ENCODE results near the gene PLBD2. TPM values are rescaled to one million over a fixed set of nuclear protein-coding genes. Genes with fewer than 3 reads are reported as not detected.

Gene PLBD2
- total and polyA plus RNA-seq, 9 of the 15 experiments (the other 6 are each of a cell fraction or from before 2014, with no cell fraction given), result 2.4 to 37.4 (median 6.0) TPM

- POLR2A ChIA-PET, result no interaction called here
- in situ Hi-C loops (cut with MboI), result no loop called here
- H3K79me2 ChIP-seq (ENCODE audit: control insufficient read depth, insufficient read depth, low read length), result no peaks in the 10 kb centered on the region
- no TSS peak for BruUV-seq (replicated peaks)
- intact Hi-C loops (cut with micrococcal nuclease), result no loop called here
- no peak overlapping the region for H3K27ac ChIP-seq (ENCODE audit: extremely low read depth, low read depth, low read length)
- no peak overlapping the region for H3K9ac ChIP-seq (ENCODE audit: insufficient read depth in 1 of 2, low read depth in 2 of 2, low read length in 2 of 2)
- H3K9me1 ChIP-seq (ENCODE audit: control insufficient read depth, insufficient read depth, low read length), result no peaks in the 10 kb centered on the region
- H4K20me1 ChIP-seq (replicated peaks; ENCODE audit: control insufficient read depth, insufficient read depth, low read length), result no peaks in the 10 kb centered on the region
- CTCF ChIA-PET (ENCODE audit: low intra/inter-chr PET ratio), result no interaction called here
- peaks cover 61% of the 10 kb centered on the region; the same call in 2 of the 3 replicates for H3K36me3 ChIP-seq (ENCODE audit: control insufficient read depth, insufficient read depth, low read length)
- peaks cover 0 to 8% of the 10 kb centered on the region in 2 experiments; a peak in 1 of 5 replicates for H3K4me1 ChIP-seq (replicated peaks in 1 of 2; ENCODE audit: control insufficient read depth in 2 of 2, insufficient read depth in 2 of 2, low read length in 2 of 2)
- no peak for DNase-seq (ENCODE audit: extremely low read depth in 1 of 4, low spot score in 3 of 4)
- no peak for FAIRE-seq
- ATAC-seq, result no peak
- TF ChIP-seq SP2 (IDR thresholded peaks at IDR 0.05; ENCODE audit: extremely low read depth, low read depth, low read length, poor library complexity, severe bottlenecking) (no peak), GTF2F1 (IDR thresholded peaks at IDR 0.05; ENCODE audit: low read depth, low read length) (no peak), GTF3C2 (IDR thresholded peaks at IDR 0.05; ENCODE audit: borderline replicate concordance, extremely low read depth, insufficient read length) (no peak), ZSCAN29 (IDR thresholded peaks at IDR 0.05) (no peak), THRA (IDR thresholded peaks at IDR 0.05) (no peak), HNRNPH1 (optimal IDR thresholded peaks at IDR 0.05; ENCODE audit: low read depth, low read length) (no peak), ZBTB5 (IDR thresholded peaks at IDR 0.05) (no peak)
- TF ChIP-seq, protein P1, sequence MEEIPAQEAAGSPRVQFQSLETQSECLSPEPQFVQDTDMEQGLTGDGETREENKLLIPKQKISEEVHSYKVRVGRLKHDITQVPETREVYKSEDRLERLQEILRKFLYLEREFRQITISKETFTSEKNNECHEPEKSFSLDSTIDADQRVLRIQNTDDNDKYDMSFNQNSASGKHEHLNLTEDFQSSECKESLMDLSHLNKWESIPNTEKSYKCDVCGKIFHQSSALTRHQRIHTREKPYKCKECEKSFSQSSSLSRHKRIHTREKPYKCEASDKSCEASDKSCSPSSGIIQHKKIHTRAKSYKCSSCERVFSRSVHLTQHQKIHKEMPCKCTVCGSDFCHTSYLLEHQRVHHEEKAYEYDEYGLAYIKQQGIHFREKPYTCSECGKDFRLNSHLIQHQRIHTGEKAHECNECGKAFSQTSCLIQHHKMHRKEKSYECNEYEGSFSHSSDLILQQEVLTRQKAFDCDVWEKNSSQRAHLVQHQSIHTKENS (CRISPR knock-in tag; IDR thresholded peaks at IDR 0.05), result no peak
- H3K27me3 ChIP-seq (ENCODE audit: control insufficient read depth in 2 of 2, insufficient read depth in 2 of 2, low read length in 2 of 2), result no peaks in the 10 kb centered on the region
- WGBS (ENCODE audit: insufficient coverage, low coverage, missing lambda C conversion rate), result 98% methylated on average over 9 of the region's 14 CpGs
- H3K9me3 ChIP-seq (replicated peaks; ENCODE audit: control insufficient read depth, insufficient read depth, low read depth, low read length), result no peaks in the 10 kb centered on the region
- H3K4me3 ChIP-seq, result no peak overlapping the region
- no peak overlapping the region for H2AFZ ChIP-seq (ENCODE audit: low read depth, low read length)
- no peak overlapping the region for H3K4me2 ChIP-seq (ENCODE audit: insufficient read depth, low read length)
Measured at GRCh38 chr12:113384778-113385177, 26.4 kb downstream of the PLBD2 start.

Measured in K562 (cell line).